Measurements from ENCODE around the gene RAB3C. TPM values are rescaled to one million over a fixed set of nuclear protein-coding genes. Genes with fewer than 3 reads are reported as not detected.

Gene RAB3C
- total RNA-seq, 1 experiment from 2014 or later, result not detected

GRCh38 chr5:58893551-58893950 is 310.7 kb downstream of the RAB3C start:
- intact Hi-C loops (cut with micrococcal nuclease; ENCODE audit: unreplicated experiment), result no loop called here
- POLR2A ChIA-PET, result no interaction called here
- no peaks in the 10 kb centered on the region for H3K9me3 ChIP-seq (ENCODE audit: control insufficient read depth, insufficient read depth, low read depth, low read length)
- no peaks in the 10 kb centered on the region for H3K4me1 ChIP-seq (ENCODE audit: control insufficient read depth, insufficient read depth, low read length)
- CTCF ChIA-PET, result no interaction called here
- no peaks in the 10 kb centered on the region for H3K27me3 ChIP-seq (ENCODE audit: control insufficient read depth, insufficient read depth, low read length)
- DNase-seq (ENCODE audit: low read depth, low spot score) (no peak), ATAC-seq (no peak)
- H3K36me3 ChIP-seq (ENCODE audit: control insufficient read depth, insufficient read depth, low read length), result no peaks in the 10 kb centered on the region
- TF ChIP-seq TCF7L2 (IDR thresholded peaks at IDR 0.05; ENCODE audit: low read depth, low read length) (no peak), REST (IDR thresholded peaks at IDR 0.05; ENCODE audit: insufficient read depth in 1 of 2, low read depth in 2 of 2, low read length in 1 of 2) (no peak), POLR2AphosphoS5 (IDR thresholded peaks at IDR 0.05; ENCODE audit: low read depth, low read length) (no peak), SIN3A (IDR thresholded peaks at IDR 0.05; ENCODE audit: borderline replicate concordance, insufficient read depth, low read depth, low read length) (no peak), CTCF (IDR thresholded peaks at IDR 0.05) (no peak)
- H3K27ac ChIP-seq (ENCODE audit: low read length), result no peak overlapping the region
- BruUV-seq (replicated peaks), result no TSS peak
- in situ Hi-C loops (cut with HindIII; ENCODE audit: low pct_unique_long_range_greater_than_20kb, low sequenced_read_pairs), result no loop called here
- H3K4me3 ChIP-seq (ENCODE audit: low read depth in 2 of 2, low read length in 2 of 2), result no peak overlapping the region

- no peak for DNase-seq (ENCODE audit: low read depth, low spot score)
- Histone ChIP-seq H3K4me3 (ENCODE audit: low read depth in 2 of 2, low read length in 2 of 2) (no peak overlapping the region), H3K27me3 (ENCODE audit: control insufficient read depth, insufficient read depth, low read length) (peaks cover 6% of the 10 kb centered on the region), H3K4me1 (ENCODE audit: control insufficient read depth, insufficient read depth, low read length) (no peaks in the 10 kb centered on the region), H3K27ac (ENCODE audit: low read length) (no peak overlapping the region), H3K36me3 (ENCODE audit: control insufficient read depth, insufficient read depth, low read length) (no peaks in the 10 kb centered on the region), H3K9me3 (ENCODE audit: control insufficient read depth, insufficient read depth, low read depth, low read length) (no peaks in the 10 kb centered on the region)
- intact Hi-C loops (cut with micrococcal nuclease; ENCODE audit: unreplicated experiment) (no loop called here), in situ Hi-C loops (cut with HindIII; ENCODE audit: low pct_unique_long_range_greater_than_20kb, low sequenced_read_pairs) (no loop called here)
- CTCF ChIA-PET, result no interaction called here
- no TSS peak for BruUV-seq (replicated peaks)
- no peak for ATAC-seq
- TF ChIP-seq TCF7L2 (IDR thresholded peaks at IDR 0.05; ENCODE audit: low read depth, low read length) (no peak), SIN3A (IDR thresholded peaks at IDR 0.05; ENCODE audit: borderline replicate concordance, insufficient read depth, low read depth, low read length) (no peak), CTCF (IDR thresholded peaks at IDR 0.05) (no peak), POLR2AphosphoS5 (IDR thresholded peaks at IDR 0.05; ENCODE audit: low read depth, low read length) (no peak), REST (IDR thresholded peaks at IDR 0.05; ENCODE audit: insufficient read depth in 1 of 2, low read depth in 2 of 2, low read length in 1 of 2) (no peak)
- POLR2A ChIA-PET, result no interaction called here
These were observed 315.1 kb downstream of the RAB3C start for GRCh38 chr5:58898006-58898405.

Data from Panc1 (cell line).